GM18870 (cell line): ENCODE data around the gene ARPIN.

Experiments
- ATAC-seq: cut with Tn5 transposase; IDR thresholded peaks from one replicate; pipeline ENCODE4 v1.9.1; 2021; ENCODE audit warnings: moderate library complexity; ENCODE audit not compliant: unreplicated experiment

The ARPIN gene

GRCh38 chr15:89845305-89845893 lies 67.4 kb downstream of the ARPIN start:
- no peak for ATAC-seq
